GM12875 (cell line): Measurements from ENCODE around the gene VWF.

Experiments
- H3K4me3 ChIP-seq: one replicate; pipeline ENCODE4 v1.5.1; 2011; ENCODE audit warnings: low read depth, low read length, control low read depth
- TF ChIP-seq, protein P1 (sequence below): IDR thresholded peaks from 2 replicates; pipeline ENCODE4 v1.5.1; 2011; ENCODE audit warnings: low read depth, mild to moderate bottlenecking, control low read depth, inconsistent platforms, low read length, moderate library complexity, borderline replicate concordance; ENCODE audit not compliant: insufficient read depth

VWF gene

DNA sequence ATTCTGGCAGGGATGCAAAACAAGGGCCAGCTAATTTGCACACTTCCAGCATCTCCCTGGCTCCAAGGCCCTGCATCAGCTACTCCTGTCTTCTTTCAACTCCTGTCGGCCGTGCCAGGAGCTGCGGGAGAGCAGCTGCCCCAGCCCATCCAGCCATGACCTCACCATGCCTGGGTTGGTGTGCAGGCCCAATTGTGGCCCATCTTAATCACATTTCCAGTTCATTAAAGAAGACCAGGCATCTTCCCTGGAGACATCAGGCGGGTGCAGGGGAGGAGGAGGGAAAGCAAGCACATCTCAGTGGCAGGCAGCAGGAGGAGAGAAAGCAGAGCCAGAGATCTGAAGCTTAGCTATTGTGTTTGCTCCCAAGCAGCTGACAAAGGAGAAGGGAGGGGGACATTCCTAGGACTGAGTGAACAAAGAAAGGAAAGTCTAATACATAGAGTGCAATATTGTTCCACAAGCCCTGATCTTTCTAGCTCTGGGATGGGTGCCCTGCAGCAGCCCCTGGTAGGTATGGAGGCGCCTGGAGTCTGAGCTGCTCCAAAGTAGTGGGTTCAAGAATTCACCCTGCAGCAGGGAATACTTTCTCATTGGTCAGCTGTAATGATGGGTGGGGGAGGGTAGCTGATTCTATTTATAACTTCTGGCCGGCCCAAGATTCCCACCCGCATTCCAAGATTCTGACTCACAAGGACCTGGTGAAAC is 40.1 kb downstream of the VWF start:
- TF ChIP-seq, protein P1, sequence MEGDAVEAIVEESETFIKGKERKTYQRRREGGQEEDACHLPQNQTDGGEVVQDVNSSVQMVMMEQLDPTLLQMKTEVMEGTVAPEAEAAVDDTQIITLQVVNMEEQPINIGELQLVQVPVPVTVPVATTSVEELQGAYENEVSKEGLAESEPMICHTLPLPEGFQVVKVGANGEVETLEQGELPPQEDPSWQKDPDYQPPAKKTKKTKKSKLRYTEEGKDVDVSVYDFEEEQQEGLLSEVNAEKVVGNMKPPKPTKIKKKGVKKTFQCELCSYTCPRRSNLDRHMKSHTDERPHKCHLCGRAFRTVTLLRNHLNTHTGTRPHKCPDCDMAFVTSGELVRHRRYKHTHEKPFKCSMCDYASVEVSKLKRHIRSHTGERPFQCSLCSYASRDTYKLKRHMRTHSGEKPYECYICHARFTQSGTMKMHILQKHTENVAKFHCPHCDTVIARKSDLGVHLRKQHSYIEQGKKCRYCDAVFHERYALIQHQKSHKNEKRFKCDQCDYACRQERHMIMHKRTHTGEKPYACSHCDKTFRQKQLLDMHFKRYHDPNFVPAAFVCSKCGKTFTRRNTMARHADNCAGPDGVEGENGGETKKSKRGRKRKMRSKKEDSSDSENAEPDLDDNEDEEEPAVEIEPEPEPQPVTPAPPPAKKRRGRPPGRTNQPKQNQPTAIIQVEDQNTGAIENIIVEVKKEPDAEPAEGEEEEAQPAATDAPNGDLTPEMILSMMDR = no peak

DNA sequence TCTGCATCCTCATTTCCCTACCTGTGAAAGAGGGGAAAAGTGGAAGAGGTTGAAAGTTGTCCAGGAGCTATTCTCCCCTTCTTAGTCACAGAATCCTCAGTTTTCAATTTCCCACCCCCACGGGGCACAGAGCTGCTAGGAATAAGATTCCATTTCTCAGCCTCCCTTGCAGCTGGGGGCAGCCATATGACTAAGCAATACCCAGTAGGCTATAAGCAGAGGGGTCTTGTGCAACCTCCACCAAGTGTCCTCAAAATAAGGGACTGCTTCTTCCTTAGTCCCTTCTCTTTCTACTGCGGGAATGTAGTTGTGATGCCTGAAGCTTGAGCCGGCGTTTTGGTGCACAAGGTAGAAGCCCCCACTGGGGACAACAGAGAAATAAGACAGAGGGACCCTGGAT is 40.9 kb downstream of the VWF start:
- H3K4me3 ChIP-seq = no peak overlapping the region
- TF ChIP-seq, protein P1 = no peak

More for the DNA sequence above, 40.1 kb downstream of the VWF start:
- no peak overlapping the region for H3K4me3 ChIP-seq

DNA sequence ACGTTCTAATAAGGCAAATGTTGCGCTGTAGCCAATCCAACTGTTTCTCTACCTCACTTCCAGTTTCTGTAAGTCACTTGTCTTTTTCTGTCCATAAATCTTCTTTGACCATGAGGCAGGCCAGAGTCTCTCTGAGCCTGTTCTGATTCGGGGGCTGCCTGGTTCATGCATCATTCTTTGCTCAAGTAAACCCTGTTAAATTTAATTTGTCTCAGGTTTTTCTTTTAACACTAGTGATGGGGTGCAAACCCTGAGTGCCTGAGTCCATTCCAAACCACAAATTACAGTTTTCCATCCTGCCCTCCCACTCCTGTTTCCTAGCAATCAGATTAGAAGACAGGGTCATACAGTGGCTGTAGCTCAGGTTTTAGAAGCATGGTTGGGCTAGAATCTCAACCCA is 41.9 kb downstream of the VWF start:
- no peak overlapping the region for H3K4me3 ChIP-seq
- TF ChIP-seq, protein P1 = no peak

DNA sequence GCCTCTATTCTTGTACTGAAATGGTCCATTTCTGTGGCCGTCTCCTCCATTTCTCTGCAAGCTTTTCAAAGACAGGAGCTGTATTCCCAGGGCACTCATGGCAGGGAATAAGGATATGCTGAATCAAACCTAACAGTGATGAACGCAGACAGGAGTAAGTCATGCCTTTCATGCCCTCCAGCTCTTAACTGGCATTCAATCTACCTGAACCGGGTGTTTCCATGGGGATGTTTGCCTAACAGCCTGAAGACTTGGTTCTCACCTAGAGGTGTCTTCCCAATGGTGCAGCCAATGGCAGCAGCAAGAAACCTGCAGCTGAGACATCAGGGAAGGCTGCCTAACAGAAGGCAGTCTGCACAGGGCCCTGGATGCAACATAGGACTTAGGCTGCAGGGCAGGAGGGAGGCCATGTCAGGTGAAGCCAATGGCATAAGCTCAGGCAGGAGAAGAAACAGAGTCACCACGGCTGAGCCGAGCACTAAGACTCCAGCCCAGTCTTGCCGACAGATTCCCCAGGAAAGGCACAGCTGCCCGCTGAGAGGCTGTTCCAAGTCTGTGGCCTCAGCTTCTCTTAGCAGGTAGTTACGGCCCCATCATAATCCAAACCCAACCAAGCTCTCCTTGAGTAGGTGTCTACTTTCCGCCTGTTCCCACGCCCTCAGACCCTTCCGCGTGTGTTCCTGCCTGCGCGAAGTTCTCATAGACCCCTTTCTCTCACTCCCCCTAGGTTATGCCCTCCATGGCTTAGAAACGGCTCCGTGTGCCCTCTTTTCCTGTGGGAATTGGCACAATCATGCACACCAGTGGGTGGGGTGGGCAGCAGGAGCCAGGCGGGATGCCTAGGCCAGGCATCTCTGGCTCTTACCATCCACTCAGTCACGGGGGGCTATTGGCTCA is 44.1 kb downstream of the VWF start:
- TF ChIP-seq, protein P1 = no peak
- H3K4me3 ChIP-seq = no peak overlapping the region

DNA sequence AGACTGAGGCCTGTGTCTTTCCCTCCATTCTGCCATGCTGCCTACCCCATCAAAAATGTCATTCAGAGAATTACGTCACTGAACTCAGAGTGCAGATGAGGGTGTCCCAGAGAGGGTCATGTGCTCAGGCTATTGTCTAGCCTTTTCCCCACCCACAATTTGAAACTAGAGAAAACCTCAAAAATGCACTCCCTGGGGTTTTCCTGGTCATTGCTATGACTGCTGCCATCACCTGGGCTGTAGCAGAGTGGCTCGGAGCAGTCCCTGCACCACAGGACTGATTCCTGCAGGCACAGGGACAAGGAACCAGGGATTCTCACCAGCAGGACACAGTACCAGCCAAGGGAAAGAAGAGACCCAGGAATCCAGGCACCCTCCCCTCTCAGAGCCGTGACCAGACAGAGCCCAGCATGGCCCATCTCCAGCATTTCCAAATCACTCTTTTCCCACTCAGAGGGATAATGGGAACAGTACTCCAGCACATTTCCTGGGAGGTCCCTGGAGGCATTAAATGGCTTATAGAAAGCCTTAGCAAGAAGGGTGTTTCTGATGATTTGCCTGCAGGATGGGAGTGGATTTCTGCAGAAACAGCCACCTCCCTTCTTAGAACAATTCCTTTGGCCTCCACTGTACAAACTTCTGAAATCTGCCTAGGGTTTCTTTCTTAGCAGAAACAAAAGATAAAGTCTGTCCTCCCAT is 45.9 kb downstream of the VWF start:
- H3K4me3 ChIP-seq = no peak overlapping the region
- TF ChIP-seq, protein P1 = no peak

DNA sequence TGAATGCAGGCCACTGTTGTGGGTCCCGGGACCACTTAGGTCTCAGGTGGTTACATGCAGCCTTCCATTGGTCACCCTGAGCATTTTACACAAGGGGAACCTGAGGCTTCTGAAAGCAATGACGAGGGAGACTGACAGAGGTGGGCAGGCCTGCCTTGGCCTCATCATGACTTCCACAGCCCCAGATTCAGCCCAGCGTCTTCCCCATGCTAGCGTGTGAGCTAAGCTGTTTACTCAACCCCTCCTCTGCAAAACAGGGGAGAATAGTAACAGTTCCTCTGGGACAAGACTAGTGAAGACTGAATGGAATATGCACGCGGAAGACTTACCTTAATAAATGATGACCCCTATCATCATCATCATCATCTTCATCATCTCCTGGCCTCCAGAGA is 46.8 kb downstream of the VWF start:
- no peak overlapping the region for H3K4me3 ChIP-seq
- TF ChIP-seq, protein P1 = no peak
